ENCODE data around the gene AGMO. TPM values are rescaled to one million over a fixed set of nuclear protein-coding genes. Genes with fewer than 3 reads are reported as not detected.

The AGMO gene
- total RNA-seq, 1 donor from 2014 or later = 0.20 TPM

- Histone ChIP-seq H3K27ac (no peak overlapping the region), H3K9me3 (no peaks in the 10 kb centered on the region), H3K36me3 (no peaks in the 10 kb centered on the region), H3K27me3 (no peaks in the 10 kb centered on the region), H3K4me3 (no peak overlapping the region), H3K4me1 (no peaks in the 10 kb centered on the region)
- ATAC-seq (no peak), DNase-seq (no peak)
- intact Hi-C loops (cut with DNase I) = no loop called here
- TF ChIP-seq, protein P1, sequence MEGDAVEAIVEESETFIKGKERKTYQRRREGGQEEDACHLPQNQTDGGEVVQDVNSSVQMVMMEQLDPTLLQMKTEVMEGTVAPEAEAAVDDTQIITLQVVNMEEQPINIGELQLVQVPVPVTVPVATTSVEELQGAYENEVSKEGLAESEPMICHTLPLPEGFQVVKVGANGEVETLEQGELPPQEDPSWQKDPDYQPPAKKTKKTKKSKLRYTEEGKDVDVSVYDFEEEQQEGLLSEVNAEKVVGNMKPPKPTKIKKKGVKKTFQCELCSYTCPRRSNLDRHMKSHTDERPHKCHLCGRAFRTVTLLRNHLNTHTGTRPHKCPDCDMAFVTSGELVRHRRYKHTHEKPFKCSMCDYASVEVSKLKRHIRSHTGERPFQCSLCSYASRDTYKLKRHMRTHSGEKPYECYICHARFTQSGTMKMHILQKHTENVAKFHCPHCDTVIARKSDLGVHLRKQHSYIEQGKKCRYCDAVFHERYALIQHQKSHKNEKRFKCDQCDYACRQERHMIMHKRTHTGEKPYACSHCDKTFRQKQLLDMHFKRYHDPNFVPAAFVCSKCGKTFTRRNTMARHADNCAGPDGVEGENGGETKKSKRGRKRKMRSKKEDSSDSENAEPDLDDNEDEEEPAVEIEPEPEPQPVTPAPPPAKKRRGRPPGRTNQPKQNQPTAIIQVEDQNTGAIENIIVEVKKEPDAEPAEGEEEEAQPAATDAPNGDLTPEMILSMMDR (IDR thresholded peaks at IDR 0.05) = no peak
These were observed 72.4 kb downstream of the AGMO start for GRCh38 chr7:15489383-15489782.

DNA sequence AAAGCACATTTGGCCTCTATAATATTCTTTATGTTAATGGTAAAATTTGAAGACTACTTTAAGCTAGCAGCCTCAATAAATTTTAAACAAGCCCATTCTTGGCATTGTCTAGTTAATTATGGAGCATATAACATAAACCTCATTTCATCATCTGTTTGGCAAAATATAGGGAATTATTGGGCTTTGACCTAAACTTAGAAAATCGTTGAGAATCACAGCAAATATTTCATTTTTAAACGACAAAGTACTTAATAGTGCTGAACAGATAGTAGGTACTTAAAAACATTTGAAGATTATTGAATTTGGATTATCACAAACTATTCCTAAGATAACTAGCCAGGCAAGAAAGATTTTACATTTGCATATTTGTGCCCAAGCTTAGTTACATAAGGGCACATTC, 73.4 kb downstream of the AGMO start:
- Histone ChIP-seq H3K36me3 (no peaks in the 10 kb centered on the region), H3K27me3 (no peaks in the 10 kb centered on the region), H3K4me3 (no peak overlapping the region), H3K4me1 (no peaks in the 10 kb centered on the region), H3K9me3 (no peaks in the 10 kb centered on the region), H3K27ac (no peak overlapping the region)
- TF ChIP-seq, protein P1 (IDR thresholded peaks at IDR 0.05) = no peak
- intact Hi-C loops (cut with DNase I) = no loop called here
- no peak for DNase-seq
- no peak for ATAC-seq

- Histone ChIP-seq H3K27me3 (no peaks in the 10 kb centered on the region), H3K4me3 (no peak overlapping the region), H3K36me3 (no peaks in the 10 kb centered on the region), H3K9me3 (no peaks in the 10 kb centered on the region), H3K27ac (no peak overlapping the region), H3K4me1 (no peaks in the 10 kb centered on the region)
- intact Hi-C loops (cut with DNase I) = no loop called here
- ATAC-seq = no peak
- TF ChIP-seq, protein P1 (IDR thresholded peaks at IDR 0.05) = no peak
- no peak for DNase-seq
These were observed 73.9 kb downstream of the AGMO start for GRCh38 chr7:15487896-15488295.

DNA sequence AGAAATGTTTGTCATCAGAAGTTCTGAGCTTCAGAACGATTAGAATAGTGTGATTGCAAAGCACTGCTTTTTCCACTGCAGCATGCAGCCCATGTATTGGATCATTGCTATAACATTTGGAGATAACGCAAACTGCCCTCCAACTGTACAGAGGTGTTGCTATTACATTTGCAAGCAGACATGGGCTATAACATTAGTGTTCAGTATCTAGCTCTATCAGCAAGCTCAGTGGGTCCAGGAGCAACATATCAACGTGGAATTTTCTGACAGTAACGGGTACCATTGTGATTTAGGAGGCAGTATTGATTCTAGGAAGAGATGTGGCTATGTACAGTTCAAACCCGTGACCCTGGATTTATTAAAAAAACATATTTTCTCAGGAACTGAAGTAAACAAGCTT, 75.8 kb downstream of the AGMO start:
- ATAC-seq = no peak
- Histone ChIP-seq H3K27ac (no peak overlapping the region), H3K27me3 (no peaks in the 10 kb centered on the region), H3K9me3 (no peaks in the 10 kb centered on the region), H3K36me3 (no peaks in the 10 kb centered on the region), H3K4me3 (no peak overlapping the region), H3K4me1 (no peaks in the 10 kb centered on the region)
- no peak for DNase-seq
- intact Hi-C loops (cut with DNase I) = no loop called here
- TF ChIP-seq, protein P1 (IDR thresholded peaks at IDR 0.05) = no peak

DNA sequence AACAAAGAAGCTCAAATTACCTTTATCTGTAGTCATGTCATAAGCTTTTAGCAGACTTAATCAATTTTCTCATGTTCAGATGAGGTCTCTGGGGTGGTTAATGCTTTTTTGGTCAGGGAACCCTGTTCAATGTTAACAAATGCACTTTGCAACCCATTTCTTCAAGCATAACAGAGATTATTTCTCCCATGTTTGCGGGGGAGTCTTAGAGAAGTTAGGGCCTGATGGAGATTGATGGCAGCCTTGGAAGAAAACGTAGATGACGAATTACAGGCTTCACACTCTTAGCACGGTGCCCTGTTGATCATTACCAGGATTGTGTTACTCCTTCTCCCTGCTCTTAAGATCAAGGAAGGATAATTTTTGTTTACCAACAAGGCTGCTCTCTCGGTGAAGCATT, 76.4 kb downstream of the AGMO start:
- no peak overlapping the region for H3K27ac ChIP-seq
- ATAC-seq = no peak
- H3K36me3 ChIP-seq = no peaks in the 10 kb centered on the region
- no peaks in the 10 kb centered on the region for H3K9me3 ChIP-seq
- H3K27me3 ChIP-seq = no peaks in the 10 kb centered on the region
- no peak for DNase-seq
- H3K4me3 ChIP-seq = no peak overlapping the region
- intact Hi-C loops (cut with DNase I) = no loop called here
- H3K4me1 ChIP-seq = no peaks in the 10 kb centered on the region
- TF ChIP-seq, protein P1 (IDR thresholded peaks at IDR 0.05) = no peak

DNA sequence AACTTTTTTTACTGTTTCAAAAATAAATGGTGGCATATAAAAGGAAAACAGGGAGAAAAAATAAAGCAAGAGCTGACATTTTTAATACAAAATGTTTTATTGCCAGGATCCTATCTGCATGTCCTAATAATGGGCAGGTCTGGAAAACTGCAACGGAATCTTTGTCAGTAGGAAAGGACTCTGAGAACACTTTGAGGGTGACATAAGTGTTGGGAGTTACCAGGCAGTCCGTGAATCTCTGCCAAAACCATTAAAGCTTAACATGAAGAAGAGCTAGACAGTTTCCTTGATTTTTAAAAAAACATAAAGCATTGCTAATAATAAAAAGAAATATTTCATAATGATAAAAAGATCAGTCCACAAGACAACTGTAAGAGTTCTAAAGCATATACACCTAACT, 80.7 kb downstream of the AGMO start:
- DNase-seq (no peak), ATAC-seq (no peak)
- intact Hi-C loops (cut with DNase I) = no loop called here
- no peak overlapping the region for H3K4me3 ChIP-seq
- TF ChIP-seq, protein P1 (IDR thresholded peaks at IDR 0.05) = no peak
- H3K27ac ChIP-seq = no peak overlapping the region
- no peaks in the 10 kb centered on the region for H3K9me3 ChIP-seq
- no peaks in the 10 kb centered on the region for H3K36me3 ChIP-seq
- H3K4me1 ChIP-seq = no peaks in the 10 kb centered on the region
- H3K27me3 ChIP-seq = no peaks in the 10 kb centered on the region
